Measurements from ENCODE around the gene LIX1.

- no peak for TF ChIP-seq CTCF (IDR thresholded peaks at IDR 0.05)
- no peak for TF ChIP-seq POLR2AphosphoS5 (IDR thresholded peaks at IDR 0.05)
Observed at GRCh38 chr5:97056263-97056662, 86.1 kb downstream of the LIX1 start.

All from prostate gland (tissue), 2 donors.